ENCODE results near the gene B4GALT7. TPM values are rescaled to one million over a fixed set of nuclear protein-coding genes. Genes with fewer than 3 reads are reported as not detected.

The B4GALT7 gene
- polyA plus RNA-seq, 1 donor from 2014 or later = 60.2 TPM

DNA sequence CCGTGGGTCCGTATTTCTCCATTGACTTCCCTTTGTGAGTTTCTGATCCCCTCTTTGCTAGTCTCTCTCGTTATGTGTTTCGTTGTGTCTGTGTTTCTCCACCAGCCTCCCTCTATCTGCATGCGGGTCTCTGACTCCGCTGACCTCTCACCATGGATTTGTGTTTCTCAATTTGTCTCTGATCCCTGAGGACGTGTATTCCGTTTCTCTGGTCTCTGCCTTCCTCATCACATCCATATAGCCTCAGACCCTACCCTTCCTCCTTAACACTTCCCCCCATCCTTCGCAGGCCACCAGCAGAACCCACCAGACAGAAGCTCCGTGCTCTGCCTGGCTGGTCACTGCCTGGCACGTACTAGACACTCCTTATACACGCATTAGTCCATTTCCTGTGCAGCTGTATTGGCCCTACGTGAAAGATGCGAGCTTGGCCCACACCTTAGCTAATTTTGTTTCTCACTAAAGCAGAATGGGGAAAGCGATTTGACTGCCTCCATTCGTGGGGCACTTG is 631 bp downstream of the B4GALT7 start:
- TF ChIP-seq RAD21 (conservative IDR thresholded peaks at IDR 0.05) (no peak), MXI1 (conservative IDR thresholded peaks at IDR 0.05; ENCODE audit: poor library complexity, severe bottlenecking) (no peak), POLR2AphosphoS5 (IDR thresholded peaks at IDR 0.05) (no peak), EP300 (conservative IDR thresholded peaks at IDR 0.05; ENCODE audit: poor library complexity, severe bottlenecking) (no peak), EZH2 (IDR thresholded peaks at IDR 0.05; ENCODE audit: borderline replicate concordance, insufficient read depth, low read length, poor library complexity, severe bottlenecking) (no peak), SMC3 (conservative IDR thresholded peaks at IDR 0.05; ENCODE audit: poor library complexity) (no peak), TAF1 (IDR thresholded peaks at IDR 0.05; ENCODE audit: low read depth) (no peak)
- TF ChIP-seq, protein P1, sequence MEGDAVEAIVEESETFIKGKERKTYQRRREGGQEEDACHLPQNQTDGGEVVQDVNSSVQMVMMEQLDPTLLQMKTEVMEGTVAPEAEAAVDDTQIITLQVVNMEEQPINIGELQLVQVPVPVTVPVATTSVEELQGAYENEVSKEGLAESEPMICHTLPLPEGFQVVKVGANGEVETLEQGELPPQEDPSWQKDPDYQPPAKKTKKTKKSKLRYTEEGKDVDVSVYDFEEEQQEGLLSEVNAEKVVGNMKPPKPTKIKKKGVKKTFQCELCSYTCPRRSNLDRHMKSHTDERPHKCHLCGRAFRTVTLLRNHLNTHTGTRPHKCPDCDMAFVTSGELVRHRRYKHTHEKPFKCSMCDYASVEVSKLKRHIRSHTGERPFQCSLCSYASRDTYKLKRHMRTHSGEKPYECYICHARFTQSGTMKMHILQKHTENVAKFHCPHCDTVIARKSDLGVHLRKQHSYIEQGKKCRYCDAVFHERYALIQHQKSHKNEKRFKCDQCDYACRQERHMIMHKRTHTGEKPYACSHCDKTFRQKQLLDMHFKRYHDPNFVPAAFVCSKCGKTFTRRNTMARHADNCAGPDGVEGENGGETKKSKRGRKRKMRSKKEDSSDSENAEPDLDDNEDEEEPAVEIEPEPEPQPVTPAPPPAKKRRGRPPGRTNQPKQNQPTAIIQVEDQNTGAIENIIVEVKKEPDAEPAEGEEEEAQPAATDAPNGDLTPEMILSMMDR (IDR thresholded peaks at IDR 0.05; ENCODE audit: poor library complexity, severe bottlenecking) = no peak
- TF ChIP-seq, protein P2, sequence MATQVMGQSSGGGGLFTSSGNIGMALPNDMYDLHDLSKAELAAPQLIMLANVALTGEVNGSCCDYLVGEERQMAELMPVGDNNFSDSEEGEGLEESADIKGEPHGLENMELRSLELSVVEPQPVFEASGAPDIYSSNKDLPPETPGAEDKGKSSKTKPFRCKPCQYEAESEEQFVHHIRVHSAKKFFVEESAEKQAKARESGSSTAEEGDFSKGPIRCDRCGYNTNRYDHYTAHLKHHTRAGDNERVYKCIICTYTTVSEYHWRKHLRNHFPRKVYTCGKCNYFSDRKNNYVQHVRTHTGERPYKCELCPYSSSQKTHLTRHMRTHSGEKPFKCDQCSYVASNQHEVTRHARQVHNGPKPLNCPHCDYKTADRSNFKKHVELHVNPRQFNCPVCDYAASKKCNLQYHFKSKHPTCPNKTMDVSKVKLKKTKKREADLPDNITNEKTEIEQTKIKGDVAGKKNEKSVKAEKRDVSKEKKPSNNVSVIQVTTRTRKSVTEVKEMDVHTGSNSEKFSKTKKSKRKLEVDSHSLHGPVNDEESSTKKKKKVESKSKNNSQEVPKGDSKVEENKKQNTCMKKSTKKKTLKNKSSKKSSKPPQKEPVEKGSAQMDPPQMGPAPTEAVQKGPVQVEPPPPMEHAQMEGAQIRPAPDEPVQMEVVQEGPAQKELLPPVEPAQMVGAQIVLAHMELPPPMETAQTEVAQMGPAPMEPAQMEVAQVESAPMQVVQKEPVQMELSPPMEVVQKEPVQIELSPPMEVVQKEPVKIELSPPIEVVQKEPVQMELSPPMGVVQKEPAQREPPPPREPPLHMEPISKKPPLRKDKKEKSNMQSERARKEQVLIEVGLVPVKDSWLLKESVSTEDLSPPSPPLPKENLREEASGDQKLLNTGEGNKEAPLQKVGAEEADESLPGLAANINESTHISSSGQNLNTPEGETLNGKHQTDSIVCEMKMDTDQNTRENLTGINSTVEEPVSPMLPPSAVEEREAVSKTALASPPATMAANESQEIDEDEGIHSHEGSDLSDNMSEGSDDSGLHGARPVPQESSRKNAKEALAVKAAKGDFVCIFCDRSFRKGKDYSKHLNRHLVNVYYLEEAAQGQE (IDR thresholded peaks at IDR 0.05; ENCODE audit: borderline replicate concordance) = no peak
- H3K27ac ChIP-seq (ENCODE audit: low read length) = peak overlapping the region; percentile 79

DNA sequence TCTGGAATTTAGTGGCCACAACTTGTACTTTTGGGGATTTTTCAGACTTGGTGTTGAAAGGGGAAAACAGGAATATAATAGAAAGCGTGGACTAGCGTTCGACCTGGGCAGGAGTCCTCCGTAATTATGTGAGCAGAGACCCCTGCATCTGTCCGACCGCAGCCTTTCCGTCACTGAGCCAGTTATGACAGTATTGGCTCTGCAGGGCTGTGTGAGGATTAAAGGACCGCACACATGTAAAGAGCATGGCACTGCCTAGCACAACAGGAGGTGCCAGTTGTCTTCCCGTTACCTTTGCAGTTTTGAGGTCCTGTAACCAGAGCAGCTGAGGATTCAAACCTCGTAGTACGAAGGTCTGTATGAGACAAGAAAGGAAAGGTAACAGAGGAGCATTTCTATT is 1.2 kb downstream of the B4GALT7 start:
- H3K27ac ChIP-seq (ENCODE audit: low read length) = no peak overlapping the region
- no peak overlapping the region for H2AFZ ChIP-seq (ENCODE audit: low read depth, low read length)
- H3K27me3 ChIP-seq (ENCODE audit: insufficient read depth, low read depth, low read length) = no peaks in the 10 kb centered on the region
- H3K9me2 ChIP-seq (ENCODE audit: insufficient read depth, low read length) = no peaks in the 10 kb centered on the region
- H3K9ac ChIP-seq (ENCODE audit: low read length) = peak overlapping the region; percentile 83
- H3F3A ChIP-seq (ENCODE audit: insufficient read depth, low read length, poor library complexity, severe bottlenecking) = no peaks in the 10 kb centered on the region
- H3K4me3 ChIP-seq (ENCODE audit: low read length) = peak overlapping the region; percentile 83
- peak overlapping the region; percentile 97 for H3K4me2 ChIP-seq (ENCODE audit: low read length)
- H3K9me3 ChIP-seq (ENCODE audit: low read length) = no peaks in the 10 kb centered on the region
- no peak for TF ChIP-seq EP300 (conservative IDR thresholded peaks at IDR 0.05; ENCODE audit: poor library complexity, severe bottlenecking)
- TF ChIP-seq SMC3 (conservative IDR thresholded peaks at IDR 0.05; ENCODE audit: poor library complexity) = no peak
- TF ChIP-seq, protein P1 (IDR thresholded peaks at IDR 0.05; ENCODE audit: poor library complexity, severe bottlenecking) = no peak
- no peak for TF ChIP-seq POLR2AphosphoS5 (IDR thresholded peaks at IDR 0.05)
- no peak for TF ChIP-seq RAD21 (conservative IDR thresholded peaks at IDR 0.05)
- TF ChIP-seq MXI1 (conservative IDR thresholded peaks at IDR 0.05; ENCODE audit: poor library complexity, severe bottlenecking) = no peak
- TF ChIP-seq TAF1 (IDR thresholded peaks at IDR 0.05; ENCODE audit: low read depth) = no peak
- peaks cover 7% of the 10 kb centered on the region for H3K79me2 ChIP-seq (replicated peaks; ENCODE audit: insufficient read depth, low read length)
- H3K36me3 ChIP-seq (ENCODE audit: insufficient read depth, low read length) = no peaks in the 10 kb centered on the region
- H4K20me1 ChIP-seq (ENCODE audit: insufficient read depth) = no peaks in the 10 kb centered on the region

More for the DNA sequence above, 631 bp downstream of the B4GALT7 start:
- H3K9me2 ChIP-seq (ENCODE audit: insufficient read depth, low read length) = no peaks in the 10 kb centered on the region
- H3K9ac ChIP-seq (ENCODE audit: low read length) = peak overlapping the region; percentile 83
- H3K36me3 ChIP-seq (ENCODE audit: insufficient read depth, low read length) = no peaks in the 10 kb centered on the region
- no peaks in the 10 kb centered on the region for H3F3A ChIP-seq (ENCODE audit: insufficient read depth, low read length, poor library complexity, severe bottlenecking)
- H3K79me2 ChIP-seq (replicated peaks; ENCODE audit: insufficient read depth, low read length) = peaks cover 7% of the 10 kb centered on the region
- peak overlapping the region; percentile 66 for H2AFZ ChIP-seq (ENCODE audit: low read depth, low read length)
- H3K4me3 ChIP-seq (ENCODE audit: low read length) = peak overlapping the region; percentile 83
- H3K9me3 ChIP-seq (ENCODE audit: low read length) = no peaks in the 10 kb centered on the region
- H3K4me2 ChIP-seq (ENCODE audit: low read length) = peak overlapping the region; percentile 97
- no peaks in the 10 kb centered on the region for H4K20me1 ChIP-seq (ENCODE audit: insufficient read depth)
- H3K27me3 ChIP-seq (ENCODE audit: insufficient read depth, low read depth, low read length) = no peaks in the 10 kb centered on the region
